Fibroblast of lung (primary cell): Measurements from ENCODE around the gene EIF4E. TPM values are rescaled to one million over a fixed set of nuclear protein-coding genes. Genes with fewer than 3 reads are reported as not detected.

Experiments used
- DNase-seq, 2 donors: peaks; one replicate each; pipeline versions ENCODE4 v3.0.0 to v3.0.0-alpha.2; 2010; ENCODE audit warnings: low read depth in 2 of 2
- H2AFZ ChIP-seq: 2 replicates; pipeline ENCODE4 v1.5.1; 2012; ENCODE audit warnings: low read length, control low read depth, inconsistent platforms
- H3K27ac ChIP-seq: 2 replicates; pipeline ENCODE4 v1.5.1; 2011; ENCODE audit warnings: low read length, control low read depth; ENCODE audit not compliant: insufficient read depth
- H3K27me3 ChIP-seq: 2 replicates; pipeline ENCODE4 v1.5.1; 2011; ENCODE audit warnings: mild to moderate bottlenecking, low read length; ENCODE audit not compliant: control insufficient read depth, insufficient read depth
- H3K36me3 ChIP-seq: 2 replicates; pipeline ENCODE4 v1.5.1; 2011; ENCODE audit warnings: low read length; ENCODE audit not compliant: control insufficient read depth, insufficient read depth
- H3K4me1 ChIP-seq: 2 replicates; pipeline ENCODE4 v1.5.1; 2011; ENCODE audit warnings: low read length; ENCODE audit not compliant: control insufficient read depth, insufficient read depth; ENCODE audit errors: extremely low read depth
- H3K4me2 ChIP-seq: 2 replicates; pipeline ENCODE4 v1.5.1; 2011; ENCODE audit warnings: low read length, control low read depth; ENCODE audit not compliant: insufficient read depth; ENCODE audit errors: extremely low read depth
- H3K4me3 ChIP-seq, 4 experiments: fragments of 200-600 bp in 1 of 4; sonication (generic) in 1 of 4; replicated peaks in 1 of 4; 2 replicates each; pipeline ENCODE4 v1.5.1; 2011 to 2016; ENCODE audit warnings: low read length in 4 of 4, low read depth in 3 of 4, mild to moderate bottlenecking in 3 of 4, control low read depth in 2 of 4, inconsistent platforms in 1 of 4, mixed read lengths in 1 of 4; ENCODE audit not compliant: insufficient read depth in 1 of 4; ENCODE audit errors: control extremely low read depth in 1 of 4
- H3K79me2 ChIP-seq: 2 replicates; pipeline ENCODE4 v1.5.1; 2012; ENCODE audit warnings: mild to moderate bottlenecking, low read length, inconsistent platforms; ENCODE audit not compliant: control insufficient read depth, insufficient read depth
- H3K9ac ChIP-seq: 2 replicates; pipeline ENCODE4 v1.5.1; 2011; ENCODE audit warnings: mild to moderate bottlenecking, low read length, control low read depth; ENCODE audit not compliant: insufficient read depth
- H3K9me3 ChIP-seq: 2 replicates; pipeline ENCODE4 v1.5.1; 2012; ENCODE audit warnings: low read depth, low read length; ENCODE audit not compliant: control insufficient read depth, insufficient read depth
- H4K20me1 ChIP-seq: 2 replicates; pipeline ENCODE4 v1.5.1; 2011; ENCODE audit warnings: low read length; ENCODE audit not compliant: control insufficient read depth, insufficient read depth; ENCODE audit errors: extremely low read depth
- CTCF ChIP-seq, 2 donors: IDR thresholded peaks in 1 of 2; conservative IDR thresholded peaks in 1 of 2; 1 replicate in 1 of 2; 2 replicates in 1 of 2; pipeline ENCODE4 v1.5.1; 2011 to 2012; ENCODE audit warnings: low read length in 2 of 2, control low read depth in 1 of 2, inconsistent platforms in 1 of 2, low read depth in 1 of 2, mild to moderate bottlenecking in 1 of 2
- EZH2 ChIP-seq: IDR thresholded peaks from 2 replicates; pipeline ENCODE4 v1.5.1; 2012; ENCODE audit warnings: low read length, control low read depth, mild to moderate bottlenecking; ENCODE audit errors: missing control alignments
- polyA plus RNA-seq, 2 donors: library from polyadenylated mRNA; depleted of rRNA in 1 of 2; stranded (reverse) in 1 of 2; unstranded in 1 of 2; fragments of >200 nt; gene quantifications; 2 replicates each; pipeline ENCODE4 v1.2.1, GENCODE V29; 2011 to 2012; ENCODE audit warnings: missing spikeins in 1 of 2
- total RNA-seq: library from RNA; depleted of rRNA; stranded (reverse); fragments of >200 nt; gene quantifications from 2 replicates; pipeline ENCODE4 v1.2.1, GENCODE V29; 2014

Gene EIF4E
- total and polyA plus RNA-seq, 2 donors (not counting 1 experiment from before 2014, with no cell fraction given) = 124 to 138 TPM

- Histone ChIP-seq H3K4me1 (no peaks in the 10 kb centered on the region), H4K20me1 (no peaks in the 10 kb centered on the region), H3K27me3 (no peaks in the 10 kb centered on the region), H3K4me3 (no peak overlapping the region), H3K36me3 (no peaks in the 10 kb centered on the region), H3K9ac (no peak overlapping the region), H3K4me2 (no peak overlapping the region), H3K79me2 (no peaks in the 10 kb centered on the region), H3K27ac (no peak overlapping the region), H3K9me3 (no peaks in the 10 kb centered on the region), H2AFZ (no peak overlapping the region)
- no peak for DNase-seq
- TF ChIP-seq EZH2 (no peak), CTCF (conservative IDR thresholded peaks at IDR 0.05 in 1 of 2, IDR thresholded peaks at IDR 0.05 in 1 of 2; ENCODE audit: low read depth in 1 of 2, low read length in 2 of 2) (no peak)
Measured at GRCh38 chr4:98958065-98958464, 29.1 kb upstream of the EIF4E start.

DNA sequence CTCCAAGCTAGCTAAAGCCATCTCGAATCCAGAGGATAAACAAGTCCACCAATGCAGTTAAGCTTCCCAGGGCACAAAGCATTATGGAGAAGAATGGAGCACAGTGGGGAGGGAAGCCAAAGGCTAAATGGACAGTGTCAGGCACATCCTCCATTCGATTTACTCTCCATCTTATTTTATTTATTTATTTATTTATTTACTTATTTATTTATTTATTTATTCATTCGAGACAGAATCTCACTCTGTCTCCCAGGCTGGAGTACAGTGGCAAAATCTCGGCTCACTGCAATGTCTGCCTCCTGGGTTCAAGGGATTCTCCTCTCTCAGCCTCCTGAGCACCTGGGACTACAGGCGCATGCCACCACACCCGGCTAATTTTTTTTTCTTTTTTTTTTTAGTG is 26.3 kb upstream of the EIF4E start:
- DNase-seq = no peak
- Histone ChIP-seq H3K79me2 (no peaks in the 10 kb centered on the region), H3K36me3 (no peaks in the 10 kb centered on the region), H3K9me3 (no peaks in the 10 kb centered on the region), H3K27ac (no peak overlapping the region), H3K27me3 (no peaks in the 10 kb centered on the region), H3K4me1 (no peaks in the 10 kb centered on the region), H3K4me2 (no peak overlapping the region), H3K4me3 (no peak overlapping the region), H3K9ac (no peak overlapping the region), H4K20me1 (no peaks in the 10 kb centered on the region), H2AFZ (no peak overlapping the region)
- TF ChIP-seq CTCF (conservative IDR thresholded peaks at IDR 0.05 in 1 of 2, IDR thresholded peaks at IDR 0.05 in 1 of 2; ENCODE audit: low read depth in 1 of 2, low read length in 2 of 2) (no peak), EZH2 (no peak)

GRCh38 chr4:98951710-98952109 is 22.8 kb upstream of the EIF4E start:
- no peaks in the 10 kb centered on the region for H3K4me1 ChIP-seq
- no peak overlapping the region for H3K4me3 ChIP-seq
- H3K79me2 ChIP-seq = no peaks in the 10 kb centered on the region
- TF ChIP-seq CTCF (conservative IDR thresholded peaks at IDR 0.05 in 1 of 2, IDR thresholded peaks at IDR 0.05 in 1 of 2; ENCODE audit: low read depth in 1 of 2, low read length in 2 of 2) (no peak), EZH2 (no peak)
- no peak overlapping the region for H3K27ac ChIP-seq
- H3K36me3 ChIP-seq = no peaks in the 10 kb centered on the region
- no peak overlapping the region for H3K9ac ChIP-seq
- H3K27me3 ChIP-seq = no peaks in the 10 kb centered on the region
- H3K9me3 ChIP-seq = no peaks in the 10 kb centered on the region
- H3K4me2 ChIP-seq = no peak overlapping the region
- no peaks in the 10 kb centered on the region for H4K20me1 ChIP-seq
- DNase-seq = no peak
- H2AFZ ChIP-seq = no peak overlapping the region
